H9 (cell line): ENCODE measurements around the gene DTWD1. TPM values are rescaled to one million over a fixed set of nuclear protein-coding genes. Genes with fewer than 3 reads are reported as not detected.

Experiments used
- DNase-seq: peaks from one replicate; pipeline ENCODE4 v3.0.0-alpha.2; 2017
- H2AFZ ChIP-seq: one replicate; pipeline ENCODE4 v1.6.1; 2013; ENCODE audit warnings: mild to moderate bottlenecking, low read length, control low read depth, moderate library complexity
- H2AK5ac ChIP-seq: 2 replicates; pipeline ENCODE4 v1.6.1; 2013; ENCODE audit warnings: low read length, control low read depth, mixed read lengths; ENCODE audit not compliant: insufficient read length
- H2BK120ac ChIP-seq: one replicate; pipeline ENCODE4 v1.6.1; 2013; ENCODE audit warnings: low read depth, mild to moderate bottlenecking, low read length, control low read depth, inconsistent platforms; ENCODE audit not compliant: poor library complexity, severe bottlenecking
- H2BK12ac ChIP-seq: 2 replicates; pipeline ENCODE4 v1.6.1; 2013; ENCODE audit warnings: low read length, control low read depth, mixed read lengths, low read depth; ENCODE audit not compliant: insufficient read length
- H2BK15ac ChIP-seq: 2 replicates; pipeline ENCODE4 v1.6.1; 2013; ENCODE audit warnings: low read depth, low read length, control low read depth
- H2BK20ac ChIP-seq: one replicate; pipeline ENCODE4 v1.6.1; 2013; ENCODE audit warnings: low read depth, mild to moderate bottlenecking, low read length, control low read depth, inconsistent platforms; ENCODE audit not compliant: poor library complexity, severe bottlenecking
- H2BK5ac ChIP-seq: 2 replicates; pipeline ENCODE4 v1.6.1; 2013; ENCODE audit warnings: low read length, control low read depth, mixed read lengths; ENCODE audit not compliant: insufficient read length
- H3K14ac ChIP-seq: 2 replicates; pipeline ENCODE4 v1.6.1; 2013; ENCODE audit warnings: low read length, control low read depth; ENCODE audit not compliant: insufficient read depth
- H3K18ac ChIP-seq: 2 replicates; pipeline ENCODE4 v1.6.1; 2013; ENCODE audit warnings: low read depth, mild to moderate bottlenecking, mixed read lengths, low read length, control low read depth; ENCODE audit not compliant: insufficient read length
- H3K23ac ChIP-seq: 2 replicates; pipeline ENCODE4 v1.6.1; 2013; ENCODE audit warnings: low read length, control low read depth, mixed read lengths, low read depth; ENCODE audit not compliant: insufficient read length
- H3K23me2 ChIP-seq: 2 replicates; pipeline ENCODE4 v1.6.1; 2013; ENCODE audit warnings: low read depth, mild to moderate bottlenecking, mixed read lengths, low read length, control low read depth; ENCODE audit not compliant: insufficient read length, poor library complexity, severe bottlenecking
- H3K27ac ChIP-seq: 2 replicates; pipeline ENCODE4 v1.5.1; 2013; ENCODE audit warnings: low read length, control low read depth, mixed read lengths, low read depth; ENCODE audit not compliant: insufficient read length
- H3K27me3 ChIP-seq: 2 replicates; pipeline ENCODE4 v1.6.1; 2013; ENCODE audit warnings: low read length, control low read depth, inconsistent platforms; ENCODE audit not compliant: insufficient read depth
- H3K4ac ChIP-seq: 2 replicates; pipeline ENCODE4 v1.6.1; 2013; ENCODE audit warnings: low read depth, mild to moderate bottlenecking, control low read depth, inconsistent platforms, low read length, moderate library complexity
- H3K4me1 ChIP-seq: 2 replicates; pipeline ENCODE4 v1.6.1; 2013; ENCODE audit warnings: low read length, control low read depth, inconsistent platforms; ENCODE audit not compliant: insufficient read depth
- H3K4me2 ChIP-seq: 2 replicates; pipeline ENCODE4 v1.6.1; 2013; ENCODE audit warnings: low read length, control low read depth, mixed read lengths; ENCODE audit not compliant: insufficient read length, insufficient read depth
- H3K56ac ChIP-seq: 2 replicates; pipeline ENCODE4 v1.6.1; 2013; ENCODE audit warnings: low read depth, mild to moderate bottlenecking, mixed read lengths, low read length, control low read depth; ENCODE audit not compliant: insufficient read length
- H3K79me1 ChIP-seq: 2 replicates; pipeline ENCODE4 v1.6.1; 2013; ENCODE audit warnings: low read depth, mild to moderate bottlenecking, moderate library complexity, low read length, control low read depth, inconsistent platforms; ENCODE audit not compliant: insufficient read depth, poor library complexity, severe bottlenecking
- H3K79me2 ChIP-seq: 2 replicates; pipeline ENCODE4 v1.6.1; 2013; ENCODE audit warnings: low read length, control low read depth, inconsistent platforms; ENCODE audit not compliant: insufficient read depth
- H3K9ac ChIP-seq: 2 replicates; pipeline ENCODE4 v1.6.1; 2013; ENCODE audit warnings: low read length, control low read depth, mixed read lengths; ENCODE audit not compliant: insufficient read length; ENCODE audit errors: extremely low read depth
- H3K9me3 ChIP-seq: one replicate; pipeline ENCODE4 v1.6.1; 2013; ENCODE audit warnings: low read depth, low read length, inconsistent platforms; ENCODE audit not compliant: control insufficient read depth
- H3T11ph ChIP-seq: one replicate; pipeline ENCODE4 v1.6.1; 2013; ENCODE audit warnings: mild to moderate bottlenecking, low read length, control low read depth, inconsistent platforms
- H4K20me1 ChIP-seq: one replicate; pipeline ENCODE4 v1.6.1; 2013; ENCODE audit not compliant: control insufficient read depth, insufficient read length, insufficient read depth
- H4K5ac ChIP-seq: 2 replicates; pipeline ENCODE4 v1.6.1; 2013; ENCODE audit warnings: low read depth, mild to moderate bottlenecking, mixed read lengths, low read length, control low read depth; ENCODE audit not compliant: insufficient read length
- H4K8ac ChIP-seq: replicated peaks from 2 replicates; pipeline ENCODE4 v1.6.1; 2013; ENCODE audit warnings: low read length, control low read depth, mixed read lengths, low read depth; ENCODE audit not compliant: insufficient read length
- H4K91ac ChIP-seq: 2 replicates; pipeline ENCODE4 v1.6.1; 2013; ENCODE audit warnings: low read depth, mild to moderate bottlenecking, moderate library complexity, mixed read lengths, low read length, control low read depth; ENCODE audit not compliant: insufficient read length
- H3K27ac Mint-ChIP-seq, 3 experiments: 2 replicates in 2 of 3; 3 replicates in 1 of 3; pipeline ENCODE4 v1.8.0; 2020 to 2021; ENCODE audit warnings: mixed read lengths in 3 of 3, mild to moderate bottlenecking in 1 of 3, moderate library complexity in 1 of 3
- H3K27me3 Mint-ChIP-seq: 2 replicates; pipeline ENCODE4 v1.8.0; 2021; ENCODE audit warnings: low read depth, mild to moderate bottlenecking, moderate library complexity, mixed read lengths
- H3K36me3 Mint-ChIP-seq, 3 experiments: 2 replicates in 2 of 3; 3 replicates in 1 of 3; pipeline ENCODE4 v1.8.0; 2020 to 2021; ENCODE audit warnings: low read depth in 3 of 3, mixed read lengths in 3 of 3; ENCODE audit not compliant: insufficient read depth in 1 of 3
- H3K4me1 Mint-ChIP-seq, 2 experiments: 2 replicates each; pipeline ENCODE4 v1.8.0; 2020; ENCODE audit warnings: mixed read lengths in 2 of 2
- H3K4me3 Mint-ChIP-seq, 2 experiments: 2 replicates in 1 of 2; 3 replicates in 1 of 2; pipeline ENCODE4 v1.8.0; 2020 to 2021; ENCODE audit warnings: mild to moderate bottlenecking in 2 of 2, mixed read lengths in 2 of 2, moderate library complexity in 1 of 2
- H3K9me3 Mint-ChIP-seq, 2 experiments: 2 replicates in 1 of 2; 3 replicates in 1 of 2; pipeline ENCODE4 v1.8.0; 2020; ENCODE audit warnings: mild to moderate bottlenecking in 2 of 2, mixed read lengths in 2 of 2, moderate library complexity in 1 of 2
- WGBS: extraction: QIAGEN DNeasy Blood & Tissue Kit; methylation state at CpG from one replicate; pipeline ENCODE4 v1.1.7; 2013; ENCODE audit warnings: missing lambda C conversion rate, low lambda C conversion rate, mixed read lengths; ENCODE audit not compliant: insufficient read length; ENCODE audit errors: extremely low coverage; 5-methylcytosine and 5-hydroxymethylcytosine counted together
- total RNA-seq: library from RNA; stranded (reverse); gene quantifications from 2 replicates; pipeline ENCODE4 v1.2.1, GENCODE V29; 2021
- TF ChIP-seq, protein P1 (sequence below): fragments of 200-600 bp; sonication (generic); conservative IDR thresholded peaks from 3 replicates; pipeline ENCODE4 v1.8.0; 2021; ENCODE audit warnings: antibody characterized with exemption, mild to moderate bottlenecking

The DTWD1 gene
- total RNA-seq, 1 experiment from 2014 or later: 26.7 TPM

DNA sequence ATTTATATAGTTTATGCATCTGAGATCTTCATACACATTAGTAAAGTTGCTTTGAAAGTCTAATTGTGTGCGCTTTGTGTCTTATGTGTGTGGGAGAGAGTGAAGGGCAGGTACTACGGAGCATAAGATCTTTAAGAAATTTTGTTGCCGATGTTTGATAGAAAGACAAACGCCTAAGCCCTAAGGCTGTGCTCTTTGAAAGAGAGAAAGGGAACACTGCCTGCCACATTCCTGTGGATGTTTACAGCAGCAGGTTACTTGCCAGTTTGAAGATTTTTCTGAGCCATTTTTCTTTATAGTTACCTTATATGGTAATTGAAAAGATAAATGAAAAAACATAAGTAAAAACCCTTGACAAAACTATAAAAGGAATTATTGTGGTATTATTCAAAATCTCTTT is 17.0 kb downstream of the DTWD1 start:
- Histone ChIP-seq H4K5ac (no peak overlapping the region), H4K8ac (no peak overlapping the region), H3K79me2 (no peaks in the 10 kb centered on the region), H4K91ac (no peak overlapping the region), H2BK20ac (no peak overlapping the region), H3T11ph (no peak overlapping the region), H3K23me2 (no peaks in the 10 kb centered on the region), H3K4me1 (no peaks in the 10 kb centered on the region), H2BK12ac (no peak overlapping the region), H3K23ac (no peak overlapping the region), H2AFZ (no peak overlapping the region), H3K18ac (no peak overlapping the region), H3K27ac (no peak overlapping the region), H2BK120ac (no peak overlapping the region), H2AK5ac (no peak overlapping the region), H3K79me1 (no peaks in the 10 kb centered on the region), H4K20me1 (no peaks in the 10 kb centered on the region), H3K56ac (no peak overlapping the region), H3K9ac (peak overlapping the region; percentile 37), H2BK15ac (no peak overlapping the region), H2BK5ac (no peak overlapping the region), H3K9me3 (no peaks in the 10 kb centered on the region), H3K14ac (no peak overlapping the region), H3K27me3 (no peaks in the 10 kb centered on the region), H3K4ac (no peak overlapping the region), H3K4me2 (no peak overlapping the region)
- DNase-seq: no peak
- no peaks in the 10 kb centered on the region for H3K27me3 Mint-ChIP-seq
- H3K36me3 Mint-ChIP-seq: peaks cover 6 to 20% (median 18%) of the 10 kb centered on the region in 3 experiments; a peak in 6 of 7 replicates
- H3K4me1 Mint-ChIP-seq: peaks cover 4 to 9% of the 10 kb centered on the region in 2 experiments
- no peaks in the 10 kb centered on the region for H3K9me3 Mint-ChIP-seq
- TF ChIP-seq, protein P1, sequence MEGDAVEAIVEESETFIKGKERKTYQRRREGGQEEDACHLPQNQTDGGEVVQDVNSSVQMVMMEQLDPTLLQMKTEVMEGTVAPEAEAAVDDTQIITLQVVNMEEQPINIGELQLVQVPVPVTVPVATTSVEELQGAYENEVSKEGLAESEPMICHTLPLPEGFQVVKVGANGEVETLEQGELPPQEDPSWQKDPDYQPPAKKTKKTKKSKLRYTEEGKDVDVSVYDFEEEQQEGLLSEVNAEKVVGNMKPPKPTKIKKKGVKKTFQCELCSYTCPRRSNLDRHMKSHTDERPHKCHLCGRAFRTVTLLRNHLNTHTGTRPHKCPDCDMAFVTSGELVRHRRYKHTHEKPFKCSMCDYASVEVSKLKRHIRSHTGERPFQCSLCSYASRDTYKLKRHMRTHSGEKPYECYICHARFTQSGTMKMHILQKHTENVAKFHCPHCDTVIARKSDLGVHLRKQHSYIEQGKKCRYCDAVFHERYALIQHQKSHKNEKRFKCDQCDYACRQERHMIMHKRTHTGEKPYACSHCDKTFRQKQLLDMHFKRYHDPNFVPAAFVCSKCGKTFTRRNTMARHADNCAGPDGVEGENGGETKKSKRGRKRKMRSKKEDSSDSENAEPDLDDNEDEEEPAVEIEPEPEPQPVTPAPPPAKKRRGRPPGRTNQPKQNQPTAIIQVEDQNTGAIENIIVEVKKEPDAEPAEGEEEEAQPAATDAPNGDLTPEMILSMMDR: no peak
- no peak overlapping the region for H3K4me3 Mint-ChIP-seq
- WGBS: no CpG with 5 or more reads among the region's 4 CpGs
- H3K27ac Mint-ChIP-seq: peak overlapping the region in 2 of 3 experiments; percentile 2 to 15; a peak in 1 of 7 replicates
